PC-3 (cell line): Measurements from ENCODE around the gene PTGIS. TPM values are rescaled to one million over a fixed set of nuclear protein-coding genes. Genes with fewer than 3 reads are reported as not detected.

Experiments
- ATAC-seq: fragments of 200-7000 bp; cut with Tn5 transposase; 2 replicates; pipeline ENCODE4 v1.9.1; 2020; ENCODE audit warnings: mild to moderate bottlenecking, moderate library complexity
- BruUV-seq: library from RNA; stranded (reverse); fragments of 400-500 nt; replicated peaks from 2 replicates; lab custom pipeline; 2021; lab: Mats Ljungman, UMichigan
- CTCF ChIA-PET: fragments of 300-600 bp; sonication (Branson Sonifier 250); formaldehyde crosslinking; loops from one replicate; lab custom pipeline; 2022; ENCODE audit warnings: antibody characterized with exemption; lab: Charles Lee
- POLR2A ChIA-PET: fragments of 300-600 bp; sonication (Branson Sonifier 250); formaldehyde crosslinking; loops from one replicate; lab custom pipeline; 2022; ENCODE audit warnings: antibody characterized with exemption; ENCODE audit not compliant: unreplicated experiment; lab: Charles Lee
- DNase-seq: peaks from one replicate; pipeline ENCODE4 v3.0.0-alpha.2; 2015
- H2AFZ ChIP-seq: fragments of 300-600 bp; sonication (generic); 2 replicates; pipeline ENCODE4 v1.6.0; 2016; ENCODE audit warnings: antibody characterized with exemption, low read length
- H3F3A ChIP-seq: fragments of 300-600 bp; sonication (generic); one replicate; pipeline ENCODE4 v1.6.0; 2017; ENCODE audit warnings: antibody characterized with exemption, low read length, control low read depth, mild to moderate bottlenecking; ENCODE audit not compliant: unreplicated experiment
- H3K27ac ChIP-seq: fragments of 300-600 bp; sonication (generic); 2 replicates; pipeline ENCODE4 v1.5.1; 2016; ENCODE audit warnings: mild to moderate bottlenecking, low read length
- H3K27me3 ChIP-seq: fragments of 300-600 bp; sonication (generic); 2 replicates; pipeline ENCODE4 v1.6.1; 2016; ENCODE audit warnings: low read length, mixed read lengths
- H3K36me3 ChIP-seq: fragments of 300-600 bp; sonication (generic); 2 replicates; pipeline ENCODE4 v1.6.1; 2016; ENCODE audit warnings: low read depth, mixed run types, low read length, mixed read lengths
- H3K4me1 ChIP-seq: fragments of 300-600 bp; sonication (generic); 2 replicates; pipeline ENCODE4 v1.5.1; 2016; ENCODE audit warnings: low read length; ENCODE audit not compliant: insufficient read depth
- H3K4me2 ChIP-seq: fragments of 300-600 bp; sonication (generic); 2 replicates; pipeline ENCODE4 v1.6.0; 2016; ENCODE audit warnings: low read length
- H3K4me3 ChIP-seq: fragments of 300-600 bp; sonication (generic); 2 replicates; pipeline ENCODE4 v1.5.1; 2016; ENCODE audit warnings: mild to moderate bottlenecking, low read length, mixed read lengths
- H3K79me2 ChIP-seq: fragments of 300-600 bp; sonication (generic); 2 replicates; pipeline ENCODE4 v1.6.1; 2017; ENCODE audit warnings: low read length, mixed read lengths
- H3K9ac ChIP-seq: fragments of 300-600 bp; sonication (generic); 2 replicates; pipeline ENCODE4 v1.6.0; 2016; ENCODE audit warnings: mild to moderate bottlenecking, low read length
- H3K9me2 ChIP-seq: fragments of 300-600 bp; sonication (generic); replicated peaks from 2 replicates; pipeline ENCODE4 v1.6.1; 2016; ENCODE audit warnings: mixed run types, low read length, mixed read lengths
- H3K9me3 ChIP-seq: fragments of 300-600 bp; sonication (generic); 2 replicates; pipeline ENCODE4 v1.6.1; 2016; ENCODE audit warnings: low read length, mixed read lengths
- H4K20me1 ChIP-seq: fragments of 300-600 bp; sonication (generic); 2 replicates; pipeline ENCODE4 v1.6.1; 2016; ENCODE audit warnings: low read length, mixed read lengths
- EZH2phosphoT487 ChIP-seq: fragments of 300-600 bp; sonication (generic); IDR thresholded peaks from 2 replicates; pipeline ENCODE4 v1.6.1; 2018; ENCODE audit warnings: mild to moderate bottlenecking, antibody characterized with exemption, low read length, borderline replicate concordance
- intact Hi-C: fragments of 100-400 bp; cut with micrococcal nuclease; formaldehyde crosslinking; loops from 2 replicates; pipeline ENCODE4 v1.9.0; 2023
- total RNA-seq: library from RNA; depleted of rRNA; stranded (reverse); fragments of >200 nt; gene quantifications from 2 replicates; pipeline ENCODE4 v1.2.3, GENCODE V29; 2014
- TF ChIP-seq, protein P1 (sequence below): fragments of 300-600 bp; sonication (generic); conservative IDR thresholded peaks from 2 replicates; pipeline ENCODE4 v1.5.1; 2017; ENCODE audit warnings: antibody characterized with exemption, low read depth, mild to moderate bottlenecking, low read length

PTGIS gene
- total RNA-seq, 1 experiment from 2014 or later = 0.18 TPM

DNA sequence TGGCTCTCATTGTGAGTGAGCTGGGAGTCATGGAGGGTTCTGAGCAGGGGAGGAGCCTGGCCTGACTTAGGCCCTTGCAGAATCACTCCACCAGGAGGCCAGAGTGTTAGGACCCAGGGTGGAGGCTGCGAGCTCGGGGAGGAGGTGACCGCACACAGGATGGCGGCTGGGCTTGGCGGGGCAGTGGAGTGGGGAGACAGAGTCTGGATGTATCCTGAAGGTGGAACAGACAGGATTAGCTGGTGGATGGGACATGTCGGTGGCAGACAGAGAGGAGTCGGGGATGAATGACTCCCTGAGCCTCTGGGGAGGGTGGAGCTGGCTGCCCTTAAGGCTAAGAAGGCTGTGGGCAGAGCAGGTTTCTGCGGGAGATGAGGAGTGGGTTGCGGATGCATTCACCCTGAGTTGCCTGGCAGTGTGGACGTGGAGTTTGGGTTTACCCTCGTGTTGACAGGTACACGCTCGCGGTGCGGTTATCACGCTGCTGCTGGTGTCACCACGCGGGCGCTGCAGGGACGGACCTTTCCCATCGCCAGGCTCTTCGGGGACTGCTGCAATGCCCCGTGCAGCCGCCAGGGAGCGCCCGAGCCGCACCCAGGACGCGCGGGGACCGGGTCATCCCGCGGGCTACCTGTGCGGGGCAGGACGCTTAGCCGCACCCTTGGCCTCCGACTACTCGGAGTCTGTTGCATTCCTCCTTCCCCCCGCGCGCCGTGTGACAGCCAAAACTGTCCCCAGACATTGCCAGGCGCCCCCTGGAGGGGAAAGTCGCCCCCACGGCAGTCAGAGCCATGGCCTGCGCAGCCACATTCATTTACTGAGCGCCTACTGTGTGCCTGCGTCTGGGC lies 43.0 kb upstream of the PTGIS start:
- ATAC-seq = peak; percentile 70
- ChIA-PET CTCF (interaction anchor here (0.8 to 3.6 kb wide), 7 partner anchors 69 to 278 kb away, joined by 3 to 64 read pairs (median 3); no protein-coding TSS in a partner anchor), POLR2A (no interaction called here)
- no peaks in the 10 kb centered on the region for H3K9me3 ChIP-seq
- H3K4me2 ChIP-seq = peak overlapping the region; percentile 80
- peaks cover 18% of the 10 kb centered on the region for H3K4me1 ChIP-seq
- no peaks in the 10 kb centered on the region for H3K79me2 ChIP-seq
- H3K27me3 ChIP-seq = no peaks in the 10 kb centered on the region
- H3K36me3 ChIP-seq = no peaks in the 10 kb centered on the region
- peak overlapping the region; percentile 85 for H2AFZ ChIP-seq
- intact Hi-C loops = loop anchor here (1.0 to 2.0 kb wide), 5 partner anchors 64 to 278 kb away; no protein-coding TSS in a partner anchor
- no peak for TF ChIP-seq EZH2phosphoT487
- TF ChIP-seq, protein P1, sequence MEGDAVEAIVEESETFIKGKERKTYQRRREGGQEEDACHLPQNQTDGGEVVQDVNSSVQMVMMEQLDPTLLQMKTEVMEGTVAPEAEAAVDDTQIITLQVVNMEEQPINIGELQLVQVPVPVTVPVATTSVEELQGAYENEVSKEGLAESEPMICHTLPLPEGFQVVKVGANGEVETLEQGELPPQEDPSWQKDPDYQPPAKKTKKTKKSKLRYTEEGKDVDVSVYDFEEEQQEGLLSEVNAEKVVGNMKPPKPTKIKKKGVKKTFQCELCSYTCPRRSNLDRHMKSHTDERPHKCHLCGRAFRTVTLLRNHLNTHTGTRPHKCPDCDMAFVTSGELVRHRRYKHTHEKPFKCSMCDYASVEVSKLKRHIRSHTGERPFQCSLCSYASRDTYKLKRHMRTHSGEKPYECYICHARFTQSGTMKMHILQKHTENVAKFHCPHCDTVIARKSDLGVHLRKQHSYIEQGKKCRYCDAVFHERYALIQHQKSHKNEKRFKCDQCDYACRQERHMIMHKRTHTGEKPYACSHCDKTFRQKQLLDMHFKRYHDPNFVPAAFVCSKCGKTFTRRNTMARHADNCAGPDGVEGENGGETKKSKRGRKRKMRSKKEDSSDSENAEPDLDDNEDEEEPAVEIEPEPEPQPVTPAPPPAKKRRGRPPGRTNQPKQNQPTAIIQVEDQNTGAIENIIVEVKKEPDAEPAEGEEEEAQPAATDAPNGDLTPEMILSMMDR = peak; percentile 98
- no TSS peak for BruUV-seq
- peak overlapping the region; percentile 14; the same call in 1 of the 2 replicates for H3K9ac ChIP-seq
- H3K9me2 ChIP-seq = no peaks in the 10 kb centered on the region
- peak overlapping the region; percentile 58 for H3K4me3 ChIP-seq
- H4K20me1 ChIP-seq = no peaks in the 10 kb centered on the region
- H3K27ac ChIP-seq = no peak overlapping the region
- DNase-seq = peak; percentile 93
- H3F3A ChIP-seq = no peaks in the 10 kb centered on the region

DNA sequence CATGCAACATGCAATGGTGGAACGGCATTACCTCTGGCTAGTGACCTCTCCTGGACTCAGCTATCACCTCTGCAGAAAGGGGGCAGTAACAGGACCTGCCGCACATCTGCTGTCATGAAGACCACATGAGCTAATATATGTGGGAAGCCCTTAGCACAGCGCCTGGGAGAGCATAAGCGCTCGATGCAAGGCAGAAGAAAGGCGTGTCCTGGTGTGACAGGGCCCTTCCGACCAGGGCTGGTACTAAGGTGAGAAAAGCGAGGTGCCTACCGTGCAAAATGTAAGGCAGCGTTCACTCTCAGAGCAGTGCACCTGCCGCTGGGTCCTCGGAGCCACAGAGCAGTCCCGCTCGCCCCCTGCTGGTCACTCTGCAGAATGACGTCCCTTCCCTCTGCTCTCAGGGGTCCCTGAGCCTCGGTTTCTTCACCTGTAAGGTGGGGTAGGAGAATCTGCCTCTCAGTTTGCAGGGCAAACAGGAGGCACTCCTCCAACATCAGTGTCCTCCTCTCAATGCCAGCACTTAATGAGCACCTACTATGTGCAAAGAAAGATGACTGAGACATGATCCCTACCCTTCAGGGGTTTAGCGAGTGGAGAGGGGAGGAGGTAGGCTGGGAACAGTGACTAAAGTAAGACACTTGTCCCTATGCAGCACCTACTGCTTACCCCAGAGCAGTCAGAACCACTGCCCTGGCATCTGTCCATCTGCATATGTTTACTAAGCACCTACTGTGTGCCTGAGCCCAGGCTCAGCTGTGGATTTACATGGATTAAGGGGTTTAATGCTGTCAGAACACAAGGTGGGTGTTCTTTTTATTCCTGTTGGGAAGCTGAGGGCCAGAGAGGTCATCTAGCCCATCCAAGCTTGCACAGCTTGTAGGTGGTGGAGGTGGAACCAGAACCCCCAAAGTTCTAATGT lies 41.1 kb upstream of the PTGIS start:
- Histone ChIP-seq H3K4me2 (peak overlapping the region; percentile 65), H3K9ac (no peak overlapping the region), H3K4me1 (peaks cover 31% of the 10 kb centered on the region), H3K27ac (no peak overlapping the region), H2AFZ (peak overlapping the region; percentile 41; the same call in 1 of the 2 replicates), H3F3A (no peaks in the 10 kb centered on the region), H3K27me3 (no peaks in the 10 kb centered on the region), H4K20me1 (no peaks in the 10 kb centered on the region), H3K4me3 (peak overlapping the region; percentile 24; the same call in 1 of the 2 replicates), H3K9me3 (no peaks in the 10 kb centered on the region), H3K9me2 (no peaks in the 10 kb centered on the region), H3K36me3 (no peaks in the 10 kb centered on the region), H3K79me2 (no peaks in the 10 kb centered on the region)
- DNase-seq (peak; percentile 83), ATAC-seq (peak; percentile 42)
- no peak for TF ChIP-seq EZH2phosphoT487
- TF ChIP-seq, protein P1 = peak; percentile 99
- intact Hi-C loops = loop anchor here (1.0 to 5.0 kb wide), 2 partner anchors 68 to 277 kb away; no protein-coding TSS in a partner anchor
- ChIA-PET CTCF (interaction anchor here (0.5 to 3.6 kb wide), 10 partner anchors 25 to 549 kb away, joined by 3 to 64 read pairs (median 3); no protein-coding TSS in a partner anchor), POLR2A (no interaction called here)
- no TSS peak for BruUV-seq
